Suppressor macrophage (primary cell): ENCODE results near the gene C1orf74.
A peak's percentile ranks its signal among the peaks of the same experiment; 100 is the strongest.

Experiments used
- DNase-seq, 4 experiments: peaks; one replicate each; pipeline ENCODE4 v3.0.0-alpha.2; 2020 to 2022

Gene C1orf74

GRCh38 chr1:209742409-209743144 lies 41.8 kb downstream of the C1orf74 start:
- no peak for DNase-seq

- DNase-seq = no peak
Measured at GRCh38 chr1:209741889-209742288, 42.5 kb downstream of the C1orf74 start.

GRCh38 chr1:209741193-209741592 lies 43.2 kb downstream of the C1orf74 start:
- no peak for DNase-seq

- DNase-seq = no peak
Measured at GRCh38 chr1:209738270-209738669, 46.1 kb downstream of the C1orf74 start.

- no peak for DNase-seq
Measured at GRCh38 chr1:209737118-209737505, 47.2 kb downstream of the C1orf74 start.

- peak in 1 of 4 experiments; percentile 43 for DNase-seq
Measured at GRCh38 chr1:209736490-209737117, 47.8 kb downstream of the C1orf74 start.

- DNase-seq = peak; percentile 73 to 93 (median 84)
Measured at GRCh38 chr1:209733409-209734192, 50.8 kb downstream of the C1orf74 start.

- DNase-seq = no peak
Measured at GRCh38 chr1:209732725-209733124, 51.6 kb downstream of the C1orf74 start.

GRCh38 chr1:209729436-209729835 lies 54.9 kb downstream of the C1orf74 start:
- peak in 1 of 4 experiments; percentile 37 for DNase-seq
